Immature natural killer cell (primary cell): ENCODE measurements around the gene CTIF. TPM values are rescaled to one million over a fixed set of nuclear protein-coding genes. Genes with fewer than 3 reads are reported as not detected.

Experiments used
- DNase-seq, 3 donors: peaks; one replicate each; pipeline ENCODE4 v3.0.0; 2022; ENCODE audit warnings: mixed read lengths in 1 of 3
- H3K27ac Mint-ChIP-seq, 6 donors: one replicate each; pipeline ENCODE4 v1.8.0; 2020; ENCODE audit warnings: mixed read lengths in 6 of 6, mild to moderate bottlenecking in 5 of 6, inconsistent platforms in 4 of 6, moderate library complexity in 3 of 6
- H3K27me3 Mint-ChIP-seq, 3 donors: one replicate each; pipeline ENCODE4 v1.8.0; 2020 to 2021; ENCODE audit warnings: low read depth in 3 of 3, mild to moderate bottlenecking in 3 of 3, mixed read lengths in 3 of 3, moderate library complexity in 3 of 3, inconsistent platforms in 1 of 3
- H3K36me3 Mint-ChIP-seq, 3 donors: one replicate each; pipeline ENCODE4 v1.8.0; 2020; ENCODE audit warnings: mixed read lengths in 3 of 3, inconsistent platforms in 2 of 3, mild to moderate bottlenecking in 2 of 3
- H3K4me1 Mint-ChIP-seq, 2 donors: one replicate each; pipeline ENCODE4 v1.8.0; 2020; ENCODE audit warnings: inconsistent platforms in 2 of 2, mild to moderate bottlenecking in 2 of 2, mixed read lengths in 2 of 2, moderate library complexity in 1 of 2
- H3K4me3 Mint-ChIP-seq, 5 donors: one replicate each; pipeline ENCODE4 v1.8.0; 2020; ENCODE audit warnings: mild to moderate bottlenecking in 5 of 5, mixed read lengths in 5 of 5, inconsistent platforms in 3 of 5, moderate library complexity in 3 of 5
- H3K9me3 Mint-ChIP-seq, 6 donors: one replicate each; pipeline ENCODE4 v1.8.0; 2020; ENCODE audit warnings: mild to moderate bottlenecking in 6 of 6, mixed read lengths in 6 of 6, inconsistent platforms in 4 of 6, moderate library complexity in 3 of 6
- polyA plus RNA-seq, 3 donors: library from polyadenylated mRNA; unstranded; fragments of 300-500 nt; fragmentation: Illumina TruSeq; gene quantifications; one replicate each; pipeline ENCODE4 v1.2.3, GENCODE V29; 2021

CTIF gene
- polyA plus RNA-seq, 3 donors from 2014 or later = 0.28 to 1.2 TPM; not detected in 1

GRCh38 chr18:48621240-48621639, 82.4 kb downstream of the CTIF start:
- Mint-ChIP-seq H3K9me3 (no peaks in the 10 kb centered on the region), H3K36me3 (peaks cover 0 to 8% (median 0%) of the 10 kb centered on the region in 3 donors), H3K27ac (no peak overlapping the region), H3K27me3 (peaks cover 0 to 1% (median 0%) of the 10 kb centered on the region in 3 donors), H3K4me3 (no peak overlapping the region), H3K4me1 (no peaks in the 10 kb centered on the region)
- DNase-seq = no peak

- H3K27ac Mint-ChIP-seq = peak overlapping the region in 2 of 6 donors; percentile 2 to 36
- peaks cover 0 to 8% (median 0%) of the 10 kb centered on the region in 3 donors for H3K36me3 Mint-ChIP-seq
- no peaks in the 10 kb centered on the region for H3K4me1 Mint-ChIP-seq
- no peak for DNase-seq
- H3K27me3 Mint-ChIP-seq = peaks cover 0 to 1% (median under 1%) of the 10 kb centered on the region in 3 donors
- H3K9me3 Mint-ChIP-seq = no peaks in the 10 kb centered on the region
- H3K4me3 Mint-ChIP-seq = no peak overlapping the region
Measured at GRCh38 chr18:48621815-48622555, 83.2 kb downstream of the CTIF start.

- H3K36me3 Mint-ChIP-seq = peaks cover 0 to 8% (median 0%) of the 10 kb centered on the region in 3 donors
- DNase-seq = no peak
- no peaks in the 10 kb centered on the region for H3K4me1 Mint-ChIP-seq
- peaks cover 0 to 3% (median 0%) of the 10 kb centered on the region in 3 donors for H3K27me3 Mint-ChIP-seq
- no peak overlapping the region for H3K27ac Mint-ChIP-seq
- H3K4me3 Mint-ChIP-seq = no peak overlapping the region
- H3K9me3 Mint-ChIP-seq = no peaks in the 10 kb centered on the region
Measured at GRCh38 chr18:48622911-48623431, 84.1 kb downstream of the CTIF start.

GRCh38 chr18:48623468-48624235, 84.8 kb downstream of the CTIF start:
- Mint-ChIP-seq H3K27me3 (peaks cover 0 to 3% (median 0%) of the 10 kb centered on the region in 3 donors), H3K27ac (no peak overlapping the region), H3K9me3 (no peaks in the 10 kb centered on the region), H3K36me3 (peaks cover 0 to 8% (median 0%) of the 10 kb centered on the region in 3 donors), H3K4me1 (no peaks in the 10 kb centered on the region), H3K4me3 (no peak overlapping the region)
- no peak for DNase-seq

- H3K4me1 Mint-ChIP-seq = no peaks in the 10 kb centered on the region
Measured at GRCh38 chr18:48624856-48625255, 86.0 kb downstream of the CTIF start.

GRCh38 chr18:48627216-48627615, 88.4 kb downstream of the CTIF start:
- H3K27me3 Mint-ChIP-seq = peaks cover 0 to 3% (median 0%) of the 10 kb centered on the region in 3 donors
- H3K36me3 Mint-ChIP-seq = peaks cover 0 to 3% (median 0%) of the 10 kb centered on the region in 3 donors
- H3K4me3 Mint-ChIP-seq = no peak overlapping the region
- no peaks in the 10 kb centered on the region for H3K4me1 Mint-ChIP-seq
- no peak overlapping the region for H3K27ac Mint-ChIP-seq
- H3K9me3 Mint-ChIP-seq = no peaks in the 10 kb centered on the region
- DNase-seq = no peak

More at GRCh38 chr18:48624856-48625255, 86.0 kb downstream of the CTIF start:
- Mint-ChIP-seq H3K4me3 (no peak overlapping the region), H3K27ac (no peak overlapping the region), H3K9me3 (no peaks in the 10 kb centered on the region), H3K27me3 (peaks cover 0 to 3% (median 0%) of the 10 kb centered on the region in 3 donors), H3K36me3 (peaks cover 0 to 8% (median 0%) of the 10 kb centered on the region in 3 donors)
- DNase-seq = no peak

- H3K9me3 Mint-ChIP-seq = no peaks in the 10 kb centered on the region
- no peak for DNase-seq
- H3K4me1 Mint-ChIP-seq = no peaks in the 10 kb centered on the region
- peaks cover 0 to 3% (median 2%) of the 10 kb centered on the region in 3 donors for H3K27me3 Mint-ChIP-seq
- H3K36me3 Mint-ChIP-seq = no peaks in the 10 kb centered on the region
- H3K4me3 Mint-ChIP-seq = no peak overlapping the region
- no peak overlapping the region for H3K27ac Mint-ChIP-seq
Measured at GRCh38 chr18:48629730-48630324, 91.0 kb downstream of the CTIF start.

- no peaks in the 10 kb centered on the region for H3K36me3 Mint-ChIP-seq
Measured at GRCh38 chr18:48631851-48632250, 93.0 kb downstream of the CTIF start.

GRCh38 chr18:48632676-48633257, 93.9 kb downstream of the CTIF start:
- H3K9me3 Mint-ChIP-seq = no peaks in the 10 kb centered on the region
- no peaks in the 10 kb centered on the region for H3K4me1 Mint-ChIP-seq
- H3K27ac Mint-ChIP-seq = no peak overlapping the region
- H3K36me3 Mint-ChIP-seq = no peaks in the 10 kb centered on the region
- H3K27me3 Mint-ChIP-seq = peaks cover 0 to 2% (median 1%) of the 10 kb centered on the region in 3 donors
- DNase-seq = no peak
- no peak overlapping the region for H3K4me3 Mint-ChIP-seq

More at GRCh38 chr18:48631851-48632250, 93.0 kb downstream of the CTIF start:
- no peaks in the 10 kb centered on the region for H3K9me3 Mint-ChIP-seq
- H3K27me3 Mint-ChIP-seq = peaks cover 0 to 3% (median 2%) of the 10 kb centered on the region in 3 donors
- no peaks in the 10 kb centered on the region for H3K4me1 Mint-ChIP-seq
- no peak overlapping the region for H3K27ac Mint-ChIP-seq
- no peak overlapping the region for H3K4me3 Mint-ChIP-seq
- DNase-seq = no peak

GRCh38 chr18:48634491-48634890, 95.7 kb downstream of the CTIF start:
- Mint-ChIP-seq H3K27ac (no peak overlapping the region), H3K9me3 (no peaks in the 10 kb centered on the region), H3K27me3 (peaks cover 0 to 4% (median 2%) of the 10 kb centered on the region in 3 donors), H3K36me3 (no peaks in the 10 kb centered on the region), H3K4me3 (no peak overlapping the region), H3K4me1 (no peaks in the 10 kb centered on the region)
- DNase-seq = no peak

- H3K27ac Mint-ChIP-seq = no peak overlapping the region
- H3K9me3 Mint-ChIP-seq = no peaks in the 10 kb centered on the region
- no peak for DNase-seq
- no peaks in the 10 kb centered on the region for H3K4me1 Mint-ChIP-seq
- no peaks in the 10 kb centered on the region for H3K36me3 Mint-ChIP-seq
- peaks cover 0 to 4% (median 2%) of the 10 kb centered on the region in 3 donors for H3K27me3 Mint-ChIP-seq
- no peak overlapping the region for H3K4me3 Mint-ChIP-seq
Measured at GRCh38 chr18:48634975-48635374, 96.1 kb downstream of the CTIF start.

GRCh38 chr18:48635806-48636205, 97.0 kb downstream of the CTIF start:
- Mint-ChIP-seq H3K4me3 (no peak overlapping the region), H3K9me3 (no peaks in the 10 kb centered on the region), H3K36me3 (no peaks in the 10 kb centered on the region), H3K4me1 (no peaks in the 10 kb centered on the region), H3K27ac (no peak overlapping the region), H3K27me3 (peaks cover 0 to 5% (median 2%) of the 10 kb centered on the region in 3 donors)
- no peak for DNase-seq

GRCh38 chr18:48636436-48636835, 97.6 kb downstream of the CTIF start:
- DNase-seq = no peak
- Mint-ChIP-seq H3K4me1 (no peaks in the 10 kb centered on the region), H3K36me3 (no peaks in the 10 kb centered on the region), H3K4me3 (no peak overlapping the region), H3K27ac (no peak overlapping the region), H3K27me3 (peaks cover 0 to 5% (median 2%) of the 10 kb centered on the region in 3 donors), H3K9me3 (no peaks in the 10 kb centered on the region)
